Left kidney (tissue), 8 donors: ENCODE data around the gene NUDT22. TPM values are rescaled to one million over a fixed set of nuclear protein-coding genes. Genes with fewer than 3 reads are reported as not detected.

ENCODE experiments used
- DNase-seq: peaks from one replicate; pipeline ENCODE4 v3.0.0-alpha.2; 2013
- long read RNA-seq, 8 donors: transcript quantifications; one replicate each; lab custom pipeline, GENCODE V29; 2026
- polyA plus RNA-seq: library from polyadenylated mRNA; unstranded; fragments of 120-200 nt; gene quantifications from one replicate; pipeline ENCODE4 v1.2.1, GENCODE V29; 2013; ENCODE audit not compliant: insufficient read length

NUDT22 gene
- 24.1 TPM for polyA plus RNA-seq
- long read RNA-seq, donor 1, transcript NUDT22-201 (6 exons, 1,094 nt) = major isoform, 12 of 37 reads
- long read RNA-seq, donor 1, partial matches to known transcripts = 22 of 37 reads
- long read RNA-seq, donor 1, other reads (novel, unspliced or antisense) = 0 of 37 reads
- long read RNA-seq, donor 2, transcript NUDT22-201 (6 exons, 1,094 nt) = major isoform, 6 of 8 reads
- long read RNA-seq, donor 2, partial matches to known transcripts = 0 of 8 reads
- long read RNA-seq, donor 2, other reads (novel, unspliced or antisense) = 0 of 8 reads
- long read RNA-seq, donor 3, partial matches to known transcripts = 5 of 11 reads
- long read RNA-seq, donor 3, other reads (novel, unspliced or antisense) = 0 of 11 reads
- long read RNA-seq, donor 4, partial matches to known transcripts = 16 of 17 reads
- long read RNA-seq, donor 4, other reads (novel, unspliced or antisense) = 0 of 17 reads
- long read RNA-seq, donor 5, transcript NUDT22-204 (5 exons, 986 nt) = minor isoform, 5 of 31 reads
- long read RNA-seq, donor 5, transcript NUDT22-201 (6 exons, 1,094 nt) = major isoform, 10 of 31 reads
- long read RNA-seq, donor 5, partial matches to known transcripts = 11 of 31 reads
- long read RNA-seq, donor 5, other reads (novel, unspliced or antisense) = 0 of 31 reads
- long read RNA-seq, donor 6, transcript NUDT22-201 (6 exons, 1,094 nt) = major isoform, 6 of 8 reads
- long read RNA-seq, donor 6, partial matches to known transcripts = 0 of 8 reads
- long read RNA-seq, donor 6, other reads (novel, unspliced or antisense) = 0 of 8 reads
- long read RNA-seq, donor 7, transcript NUDT22-201 (6 exons, 1,094 nt) = major isoform, 8 of 14 reads
- long read RNA-seq, donor 7, partial matches to known transcripts = 0 of 14 reads
- long read RNA-seq, donor 7, other reads (novel, unspliced or antisense) = 0 of 14 reads
- long read RNA-seq, donor 8, partial matches to known transcripts = 0 of 6 reads
- long read RNA-seq, donor 8, other reads (novel, unspliced or antisense) = 0 of 6 reads

DNA sequence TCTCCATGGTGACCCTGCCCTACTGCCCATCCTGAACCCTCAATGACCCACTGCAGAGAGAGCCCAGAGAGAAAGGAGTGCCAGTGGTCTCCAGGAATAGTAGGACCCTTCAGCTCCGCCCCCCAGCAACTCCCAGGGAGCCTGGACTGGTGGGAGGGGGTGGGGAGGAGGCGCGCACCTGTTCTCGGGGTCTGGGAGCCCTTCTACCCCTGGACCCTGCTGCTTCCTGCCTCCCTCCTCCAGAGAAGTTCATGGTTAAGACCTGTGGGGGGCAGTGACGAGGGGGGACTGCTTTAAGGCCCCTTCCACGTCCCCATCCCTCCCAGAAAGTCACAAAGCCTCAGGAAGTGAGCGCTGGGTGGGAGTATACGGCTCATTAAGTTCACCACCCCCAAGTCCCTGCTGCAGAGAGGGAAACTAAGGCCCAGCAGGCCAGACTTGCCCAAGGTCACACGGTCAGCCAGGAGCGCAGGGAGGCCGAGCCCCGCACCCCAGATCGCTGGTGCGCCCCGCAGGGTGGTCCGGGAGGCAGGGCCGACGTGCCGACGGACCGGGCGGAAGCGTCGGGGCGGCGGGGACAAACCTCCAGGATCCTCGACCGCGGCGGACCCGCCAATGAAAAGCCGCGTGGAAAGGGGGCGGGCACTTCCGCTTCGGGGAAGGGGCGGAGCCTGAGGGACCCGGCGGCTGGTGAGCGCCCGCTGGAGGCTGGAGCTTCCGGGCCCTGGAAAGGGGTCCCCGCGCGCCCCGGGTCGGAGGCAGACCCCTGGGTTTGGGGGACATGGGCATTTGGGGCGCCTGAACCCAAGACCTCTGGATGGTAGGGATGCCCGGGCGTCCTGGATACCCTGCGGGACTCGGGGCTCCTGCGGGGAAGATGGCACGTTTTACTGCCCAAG, at the start of gene NUDT22, which contains the start of gene TRPT1:
NUDT22 (plus strand) TSS at position 667 of the 899 bp plus-strand sequence. CDS start 379 bp downstream, outside the sequence.
TRPT1 (minus strand) TSS at position 579 of the 899 bp plus-strand sequence; CDS start at position 253, 326 bp downstream.
- DNase-seq = peak; percentile 85

DNA sequence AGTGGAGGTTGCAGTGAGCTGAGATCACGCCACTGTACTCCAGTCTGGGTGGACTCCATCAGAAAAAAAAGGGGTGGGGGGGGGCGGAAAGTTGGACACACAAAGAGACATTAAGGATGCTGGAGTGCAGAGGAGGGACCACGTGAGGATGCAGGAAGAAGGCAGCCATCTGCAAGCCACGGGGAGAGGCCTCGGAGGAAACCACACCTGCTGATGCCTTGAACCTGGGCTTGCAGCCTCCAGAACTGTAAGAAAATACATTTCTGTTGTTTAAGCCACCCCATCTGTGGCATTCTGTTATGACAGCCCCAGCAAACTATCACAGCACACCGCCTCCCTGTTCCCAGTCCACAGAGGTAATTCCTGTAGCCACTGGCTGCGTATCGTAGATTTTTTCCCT, 49.3 kb upstream of the NUDT22 start:
- DNase-seq = no peak

DNA sequence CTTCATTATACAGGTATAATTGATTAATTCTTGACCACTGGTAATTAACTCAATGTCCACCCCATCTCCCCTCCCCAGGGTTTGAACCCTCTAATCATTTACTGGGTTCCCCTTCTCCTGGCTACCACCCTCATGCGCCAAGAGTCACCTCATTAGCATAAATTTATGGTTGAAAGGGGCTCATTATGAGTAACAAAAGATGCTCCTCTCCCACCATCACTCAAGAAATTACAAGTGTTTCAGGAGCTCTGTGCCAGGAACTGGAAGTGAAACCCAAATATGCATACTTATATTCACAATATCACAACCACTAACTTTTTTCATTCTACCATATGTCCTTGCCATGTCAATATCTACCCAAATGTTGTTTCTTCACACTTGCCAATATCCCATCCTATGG, 47.9 kb upstream of the NUDT22 start:
- no peak for DNase-seq

- DNase-seq = no peak
These were observed 47.0 kb upstream of the NUDT22 start for GRCh38 chr11:64178951-64179639.

- no peak for DNase-seq
These were observed 45.2 kb upstream of the NUDT22 start for GRCh38 chr11:64180891-64181290.

DNA sequence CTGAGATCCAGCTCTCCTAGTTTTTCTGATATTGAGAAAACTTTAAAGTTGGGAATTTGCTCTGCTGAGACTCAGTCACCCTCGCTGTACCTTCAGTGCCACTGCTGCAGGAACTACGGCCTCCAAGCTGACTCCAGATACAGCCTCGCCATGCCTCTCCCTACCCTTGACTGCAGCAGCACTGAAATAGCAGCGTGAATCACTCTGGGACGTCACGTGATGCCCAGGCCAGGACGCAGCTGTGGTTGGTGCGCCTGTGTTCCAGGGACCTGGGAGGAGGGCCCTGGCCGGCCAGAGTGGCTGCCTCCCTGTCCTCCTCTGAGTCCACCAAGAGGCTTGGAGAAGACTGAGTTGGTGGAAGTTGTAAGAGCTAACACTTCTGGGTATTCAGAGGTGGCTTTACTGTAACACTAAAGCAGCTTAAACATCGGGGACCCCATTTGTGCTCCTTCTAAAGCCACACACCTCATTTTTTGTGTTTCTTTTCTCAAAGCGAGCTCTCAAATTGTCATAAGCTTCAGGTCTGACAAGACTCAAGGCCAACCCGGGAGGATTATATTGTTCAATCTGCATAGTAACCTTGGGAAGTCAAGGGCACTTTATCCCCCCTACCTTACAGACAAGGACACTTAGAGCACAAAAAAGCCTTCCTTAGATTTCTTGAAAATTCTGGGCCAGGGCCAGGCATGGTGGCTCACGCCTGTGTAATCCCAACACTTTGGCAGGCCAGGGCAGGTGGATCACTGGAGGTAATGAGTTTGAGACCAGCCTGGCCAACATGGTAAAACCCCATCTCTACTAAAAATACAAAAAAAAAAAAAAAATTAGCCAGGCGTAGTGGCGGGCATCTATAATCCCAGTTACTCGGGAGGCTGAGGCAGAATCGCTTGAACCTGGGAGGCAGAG, 44.3 kb upstream of the NUDT22 start:
- DNase-seq = peak; percentile 82

GRCh38 chr11:64183890-64184289, 42.2 kb upstream of the NUDT22 start:
- DNase-seq = no peak

GRCh38 chr11:64185175-64185692, 40.8 kb upstream of the NUDT22 start:
- DNase-seq = no peak

DNA sequence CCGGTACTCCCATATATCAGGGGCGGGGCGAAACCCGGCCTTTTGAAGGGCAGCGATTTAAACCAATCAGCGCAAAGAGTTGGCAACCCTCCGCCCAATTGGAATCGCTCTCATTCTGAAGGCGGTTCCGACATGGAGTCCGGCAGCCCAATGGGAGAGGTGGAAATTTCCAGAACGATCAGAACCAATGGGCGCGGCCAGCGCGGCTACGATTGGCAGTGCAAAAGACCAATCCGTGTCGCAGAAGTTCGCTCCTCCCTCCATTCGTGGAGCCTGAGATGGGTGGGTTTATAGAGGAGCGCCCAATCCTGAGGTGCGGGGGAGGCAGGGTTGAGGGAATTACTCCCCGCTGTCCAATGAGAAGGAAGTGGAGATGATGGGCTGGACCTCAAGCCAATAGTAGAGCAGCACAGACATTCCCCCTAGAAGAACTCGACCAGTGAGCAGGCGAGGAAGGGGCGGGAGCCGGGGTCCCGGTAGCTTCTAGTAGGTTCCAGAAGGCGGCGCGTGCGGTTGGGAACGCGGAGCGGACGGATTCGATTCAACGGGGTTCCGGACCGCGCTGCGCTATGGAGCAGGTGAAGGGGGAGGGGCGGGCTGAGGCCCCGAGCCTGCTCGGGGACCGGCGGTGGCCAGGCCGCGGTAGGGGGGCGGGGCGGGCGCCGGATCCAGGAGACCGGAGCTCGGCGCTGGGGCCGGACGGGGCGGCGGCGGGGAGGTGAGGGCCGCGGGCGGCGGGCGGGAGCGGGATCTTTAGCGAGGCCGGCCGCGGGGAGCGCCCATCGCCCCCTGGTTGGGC, 40.2 kb upstream of the NUDT22 start, which contains the start of gene STIP1:
STIP1 (plus strand) TSS at position 479 of the 799 bp plus-strand sequence; CDS start at position 570, 91 bp downstream.
- DNase-seq = peak; percentile 100

DNA sequence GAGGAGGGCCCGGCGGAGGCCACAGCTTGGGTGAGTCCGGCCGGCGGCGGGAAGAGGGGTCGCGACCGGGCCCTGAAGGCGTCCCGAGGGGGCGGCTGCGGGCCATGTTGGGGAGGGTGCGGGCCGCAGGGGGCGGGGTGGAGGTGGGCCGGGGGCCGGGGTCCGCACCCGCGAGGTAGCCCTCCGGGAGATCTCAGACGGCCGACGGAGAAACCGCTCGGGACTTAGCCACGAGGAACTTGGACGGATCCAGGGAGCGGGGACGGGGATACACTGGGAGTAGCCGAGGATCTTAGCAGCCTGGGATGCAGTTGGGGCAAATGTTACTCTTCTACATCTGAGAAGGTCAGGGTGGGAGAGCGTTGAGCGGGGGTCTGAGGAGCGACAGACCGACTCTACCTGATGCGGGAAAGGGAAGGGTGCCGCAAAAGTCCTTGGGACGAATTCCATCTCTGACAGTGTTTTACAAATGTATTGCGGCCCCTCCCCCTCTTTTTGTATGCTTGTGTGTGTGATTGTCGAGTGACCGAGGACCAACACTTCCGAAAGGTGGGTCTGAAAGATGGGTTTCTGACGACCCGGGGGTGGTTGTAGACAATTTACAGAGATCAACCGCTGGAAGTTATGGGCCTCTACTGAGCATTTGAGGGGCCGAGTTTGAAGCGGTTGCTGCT, 39.4 kb upstream of the NUDT22 start:
- DNase-seq = peak; percentile 15

DNA sequence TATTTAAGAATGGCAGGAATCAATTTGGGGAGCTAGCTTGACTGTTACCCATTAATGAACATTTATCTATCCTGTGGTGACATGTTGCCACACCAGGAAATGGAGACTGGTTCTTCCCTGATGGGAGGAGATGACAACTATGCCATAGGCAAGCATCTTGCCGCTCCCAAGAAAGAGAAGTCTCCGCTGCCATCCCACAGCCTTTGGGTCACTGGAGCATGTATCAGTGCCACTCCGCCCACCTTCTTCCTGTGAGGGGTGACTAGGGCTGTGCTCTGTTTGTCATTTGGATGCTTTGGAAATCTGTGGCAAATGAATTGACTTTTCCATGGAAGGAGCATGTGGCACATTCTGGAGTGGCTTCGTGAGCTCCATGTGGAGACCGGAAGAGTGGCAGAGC, 33.6 kb upstream of the NUDT22 start:
- DNase-seq = no peak

GRCh38 chr11:64196626-64197025, 29.4 kb upstream of the NUDT22 start:
- DNase-seq = no peak

GRCh38 chr11:64198511-64198910, 27.6 kb upstream of the NUDT22 start:
- no peak for DNase-seq

- no peak for DNase-seq
These were observed 24.5 kb upstream of the NUDT22 start for GRCh38 chr11:64201543-64201942.

DNA sequence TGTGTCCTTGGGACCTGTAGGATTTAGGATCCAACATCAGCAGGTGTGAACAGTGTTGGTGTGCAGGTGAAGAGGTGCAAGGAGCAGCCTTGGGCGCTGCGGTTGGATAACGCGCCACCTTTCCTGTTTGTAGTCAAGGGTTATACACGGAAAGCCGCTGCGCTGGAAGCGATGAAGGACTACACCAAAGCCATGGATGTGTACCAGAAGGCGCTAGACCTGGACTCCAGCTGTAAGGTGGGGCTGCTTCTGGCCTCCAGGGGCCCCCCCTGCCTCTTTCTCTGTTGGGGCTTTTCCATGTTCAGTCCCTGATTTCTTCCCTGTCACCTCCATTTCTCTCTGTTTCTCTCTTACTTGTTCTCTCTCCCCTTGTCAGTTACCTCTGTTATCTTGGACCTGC, 23.1 kb upstream of the NUDT22 start:
- no peak for DNase-seq

- no peak for DNase-seq
These were observed 22.5 kb upstream of the NUDT22 start for GRCh38 chr11:64203421-64204079.

- DNase-seq = no peak
These were observed 22.0 kb upstream of the NUDT22 start for GRCh38 chr11:64204080-64204440.
